Measurements from ENCODE around the gene TNRC6B. TPM values are rescaled to one million over a fixed set of nuclear protein-coding genes. Genes with fewer than 3 reads are reported as not detected.

Gene TNRC6B
- total and polyA plus RNA-seq, 2 experiments from 2014 or later: 46.9 to 87.8 TPM

- Histone ChIP-seq H3K36me3 (ENCODE audit: insufficient read depth) (no peaks in the 10 kb centered on the region), H3K4me3 (no peak overlapping the region), H3K27me3 (ENCODE audit: insufficient read depth) (no peaks in the 10 kb centered on the region), H2AFZ (no peak overlapping the region), H3F3A (replicated peaks; ENCODE audit: low read depth) (no peaks in the 10 kb centered on the region; the same call in 1 of the 2 replicates), H3K4me1 (ENCODE audit: insufficient read depth) (peaks cover 31% of the 10 kb centered on the region), H3K27ac (ENCODE audit: low read depth) (no peak overlapping the region), H3K9me2 (ENCODE audit: insufficient read depth) (no peaks in the 10 kb centered on the region), H3K4me2 (no peak overlapping the region), H3K79me2 (replicated peaks; ENCODE audit: insufficient read depth) (peaks cover 100% of the 10 kb centered on the region), H4K20me1 (replicated peaks; ENCODE audit: insufficient read depth) (peaks cover 43% of the 10 kb centered on the region)
- no peak overlapping the region for H3K27ac Mint-ChIP-seq
- TF ChIP-seq CTCF (conservative IDR thresholded peaks at IDR 0.05; ENCODE audit: low read depth in 2 of 2): no peak
- TF ChIP-seq CREB1 (CRISPR knock-in tag; IDR thresholded peaks at IDR 0.05; ENCODE audit: low read depth): no peak
- no peak for TF ChIP-seq ZNF331 (CRISPR knock-in tag; IDR thresholded peaks at IDR 0.05; ENCODE audit: low read depth)
- TF ChIP-seq ZNF114 (CRISPR knock-in tag; IDR thresholded peaks at IDR 0.05): no peak
- TF ChIP-seq JUNB (IDR thresholded peaks at IDR 0.05; ENCODE audit: unreplicated experiment): no peak
- TF ChIP-seq POLR2AphosphoS5 (IDR thresholded peaks at IDR 0.05; ENCODE audit: low read depth): no peak
- DNase-seq (ENCODE audit: low spot score): no peak
- no peak overlapping the region for H3K4me3 Mint-ChIP-seq
- peaks cover 49% of the 10 kb centered on the region for H3K4me1 Mint-ChIP-seq
- no peak for ATAC-seq
- no peaks in the 10 kb centered on the region for H3K9me3 Mint-ChIP-seq
- H3K27me3 Mint-ChIP-seq (ENCODE audit: insufficient read depth, low read depth, poor library complexity): peaks cover 11% of the 10 kb centered on the region
- H3K36me3 Mint-ChIP-seq (ENCODE audit: low read depth): peaks cover 16% of the 10 kb centered on the region; the same call in 2 of the 3 replicates
These were observed 56.2 kb downstream of the TNRC6B start for GRCh38 chr22:40233886-40234285.

- H3K9me3 Mint-ChIP-seq: no peaks in the 10 kb centered on the region
- ATAC-seq: no peak
- no peaks in the 10 kb centered on the region for H3K9me2 ChIP-seq (ENCODE audit: insufficient read depth)
- H3K4me3 Mint-ChIP-seq: no peak overlapping the region
- H3K36me3 Mint-ChIP-seq (ENCODE audit: low read depth): peaks cover 12% of the 10 kb centered on the region; the same call in 2 of the 3 replicates
- no peak overlapping the region; the same call in 1 of the 2 replicates for H3K27ac Mint-ChIP-seq
- DNase-seq (ENCODE audit: low spot score): no peak
- H4K20me1 ChIP-seq (replicated peaks; ENCODE audit: insufficient read depth): peaks cover 43% of the 10 kb centered on the region
- no peak overlapping the region for H3K4me2 ChIP-seq
- TF ChIP-seq REST (IDR thresholded peaks at IDR 0.05; ENCODE audit: unreplicated experiment): no peak
- no peak for TF ChIP-seq CREB1 (CRISPR knock-in tag; IDR thresholded peaks at IDR 0.05; ENCODE audit: low read depth)
- no peak for TF ChIP-seq POLR2AphosphoS5 (IDR thresholded peaks at IDR 0.05; ENCODE audit: low read depth)
- TF ChIP-seq STAT1 (IDR thresholded peaks at IDR 0.05; ENCODE audit: unreplicated experiment): no peak
- no peak for TF ChIP-seq EZH2 (IDR thresholded peaks at IDR 0.05; ENCODE audit: low read depth, unreplicated experiment)
- no peak overlapping the region for H3K27ac ChIP-seq (ENCODE audit: low read depth)
- H3K4me3 ChIP-seq: no peak overlapping the region
- peaks cover 23% of the 10 kb centered on the region for H3K4me1 ChIP-seq (ENCODE audit: insufficient read depth)
- peaks cover 100% of the 10 kb centered on the region for H3K79me2 ChIP-seq (replicated peaks; ENCODE audit: insufficient read depth)
- H3K27me3 Mint-ChIP-seq (ENCODE audit: insufficient read depth, low read depth, poor library complexity): peaks cover 7% of the 10 kb centered on the region
- no peaks in the 10 kb centered on the region for H3K36me3 ChIP-seq (ENCODE audit: insufficient read depth)
- H2AFZ ChIP-seq: no peak overlapping the region
- no peaks in the 10 kb centered on the region; the same call in 1 of the 2 replicates for H3F3A ChIP-seq (replicated peaks; ENCODE audit: low read depth)
- no peaks in the 10 kb centered on the region for H3K27me3 ChIP-seq (ENCODE audit: insufficient read depth)
- peaks cover 52% of the 10 kb centered on the region for H3K4me1 Mint-ChIP-seq
These were observed 56.9 kb downstream of the TNRC6B start for GRCh38 chr22:40234658-40235057.

Measured in GM23338 (cell line).